Naive thymus-derived CD4-positive, alpha-beta T cell (primary cell): Measurements from ENCODE around the gene LRRC4C. TPM values are rescaled to one million over a fixed set of nuclear protein-coding genes. Genes with fewer than 3 reads are reported as not detected.

Source experiments
- ATAC-seq: fragments of 150-1000 bp; cut with Tn5 transposase; 2 replicates; pipeline ENCODE4 v1.10.0; 2021; ENCODE audit warnings: mild to moderate bottlenecking, moderate library complexity
- CTCF ChIA-PET: fragments of 350-600 bp; sonication (Branson Sonifier 250); formaldehyde crosslinking; loops from one replicate; lab custom pipeline; 2021; ENCODE audit warnings: antibody characterized with exemption; lab: Charles Lee
- POLR2A ChIA-PET: fragments of 350-600 bp; sonication (Branson Sonifier 250); formaldehyde crosslinking; loops from one replicate; lab custom pipeline; 2021; ENCODE audit warnings: antibody characterized with exemption, inconsistent platforms; lab: Charles Lee
- DNase-seq, 9 donors: peaks; one replicate each; pipeline versions ENCODE4 v3.0.0 to v3.0.0-alpha.2; 2020 to 2022; ENCODE audit warnings: mixed read lengths in 1 of 9
- H3K27ac ChIP-seq: one replicate; pipeline ENCODE4 v1.7.0; 2013; ENCODE audit warnings: mild to moderate bottlenecking, low read depth, low read length, moderate library complexity
- H3K27me3 ChIP-seq, 2 donors: one replicate each; pipeline ENCODE4 v1.7.0; 2013; ENCODE audit warnings: low read length in 2 of 2, mild to moderate bottlenecking in 2 of 2, moderate library complexity in 2 of 2; ENCODE audit not compliant: control insufficient read depth in 2 of 2, insufficient read depth in 2 of 2
- H3K36me3 ChIP-seq, 3 experiments: 1 replicate in 2 of 3; 2 replicates in 1 of 3; pipeline ENCODE4 v1.7.0; 2013; ENCODE audit warnings: low read length in 3 of 3, mild to moderate bottlenecking in 3 of 3, moderate library complexity in 1 of 3; ENCODE audit not compliant: insufficient read depth in 3 of 3, control insufficient read depth in 2 of 3
- H3K4me1 ChIP-seq, 2 donors: one replicate each; pipeline ENCODE4 v1.7.0; 2013; ENCODE audit warnings: low read length in 2 of 2, mild to moderate bottlenecking in 2 of 2, moderate library complexity in 1 of 2; ENCODE audit not compliant: control insufficient read depth in 2 of 2, insufficient read depth in 2 of 2
- H3K4me3 ChIP-seq: 2 replicates; pipeline ENCODE4 v1.7.0; 2013; ENCODE audit warnings: mild to moderate bottlenecking, low read length
- H3K9me3 ChIP-seq, 3 experiments: 1 replicate in 2 of 3; 2 replicates in 1 of 3; pipeline ENCODE4 v1.7.0; 2013; ENCODE audit warnings: low read length in 3 of 3; ENCODE audit not compliant: control insufficient read depth in 2 of 3
- H3K27ac Mint-ChIP-seq, 9 donors: one replicate each; pipeline ENCODE4 v1.8.0; 2020 to 2022; ENCODE audit warnings: mixed read lengths in 9 of 9, mild to moderate bottlenecking in 8 of 9, moderate library complexity in 5 of 9, inconsistent platforms in 2 of 9
- H3K27me3 Mint-ChIP-seq, 5 donors: one replicate each; pipeline ENCODE4 v1.8.0; 2021 to 2022; ENCODE audit warnings: mixed read lengths in 5 of 5, mild to moderate bottlenecking in 1 of 5
- H3K36me3 Mint-ChIP-seq, 5 donors: one replicate each; pipeline ENCODE4 v1.8.0; 2020 to 2022; ENCODE audit warnings: mixed read lengths in 5 of 5, mild to moderate bottlenecking in 3 of 5, inconsistent platforms in 1 of 5
- H3K4me1 Mint-ChIP-seq, 7 donors: one replicate each; pipeline ENCODE4 v1.8.0; 2020 to 2022; ENCODE audit warnings: mixed read lengths in 7 of 7, mild to moderate bottlenecking in 3 of 7, inconsistent platforms in 1 of 7
- H3K4me3 Mint-ChIP-seq, 10 donors: one replicate each; pipeline ENCODE4 v1.8.0; 2020 to 2022; ENCODE audit warnings: mild to moderate bottlenecking in 10 of 10, mixed read lengths in 10 of 10, moderate library complexity in 6 of 10, inconsistent platforms in 2 of 10
- H3K9me3 Mint-ChIP-seq, 11 donors: one replicate each; pipeline ENCODE4 v1.8.0; 2020 to 2022; ENCODE audit warnings: mixed read lengths in 11 of 11, mild to moderate bottlenecking in 4 of 11, inconsistent platforms in 1 of 11, moderate library complexity in 1 of 11
- intact Hi-C, 2 donors: fragments of 100-400 bp; cut with micrococcal nuclease; formaldehyde crosslinking; loops; one replicate each; pipeline ENCODE4 v1.15.1; 2023
- polyA plus RNA-seq, 2 donors: library from polyadenylated mRNA; unstranded; fragments of 300-500 nt; fragmentation: Illumina TruSeq; gene quantifications; one replicate each; pipeline ENCODE4 v1.2.3, GENCODE V29; 2021
- total RNA-seq, 6 experiments: library from RNA in 5 of 6; stranded (reverse) in 5 of 6; gene quantifications; 1 replicate in 5 of 6; 2 replicates in 1 of 6; pipeline ENCODE4 v1.2.3 and lab custom pipeline; 2021 to 2026

The LRRC4C gene
- total and polyA plus RNA-seq, 7 experiments from 2014 or later, result not detected

GRCh38 chr11:41404109-41404508, 55.3 kb downstream of the LRRC4C start:
- no peak for ATAC-seq
- H3K36me3 Mint-ChIP-seq, result peaks cover 0 to 4% (median 0%) of the 10 kb centered on the region in 5 donors
- CTCF ChIA-PET, result no interaction called here
- H3K4me1 Mint-ChIP-seq, result no peaks in the 10 kb centered on the region
- intact Hi-C loops, result no loop called here
- Histone ChIP-seq H3K4me3 (no peak overlapping the region), H3K9me3 (no peaks in the 10 kb centered on the region), H3K36me3 (no peaks in the 10 kb centered on the region), H3K4me1 (no peaks in the 10 kb centered on the region), H3K27ac (no peak overlapping the region), H3K27me3 (no peaks in the 10 kb centered on the region)
- POLR2A ChIA-PET, result no interaction called here
- H3K4me3 Mint-ChIP-seq, result no peak overlapping the region
- DNase-seq, result no peak
- peaks cover 0 to 26% (median 8%) of the 10 kb centered on the region in 11 donors for H3K9me3 Mint-ChIP-seq
- H3K27ac Mint-ChIP-seq, result no peak overlapping the region
- H3K27me3 Mint-ChIP-seq, result no peaks in the 10 kb centered on the region

- ChIA-PET CTCF (no interaction called here), POLR2A (no interaction called here)
- H3K9me3 ChIP-seq, result no peaks in the 10 kb centered on the region
- Mint-ChIP-seq H3K9me3 (peaks cover 0 to 26% (median 8%) of the 10 kb centered on the region in 11 donors), H3K27ac (no peak overlapping the region), H3K27me3 (no peaks in the 10 kb centered on the region), H3K4me1 (no peaks in the 10 kb centered on the region), H3K4me3 (no peak overlapping the region), H3K36me3 (peaks cover 0 to 4% (median 0%) of the 10 kb centered on the region in 5 donors)
- DNase-seq (no peak), ATAC-seq (no peak)
- intact Hi-C loops, result no loop called here
- H3K36me3 ChIP-seq, result no peaks in the 10 kb centered on the region
- no peak overlapping the region for H3K4me3 ChIP-seq
- no peak overlapping the region for H3K27ac ChIP-seq
- H3K4me1 ChIP-seq, result no peaks in the 10 kb centered on the region
- H3K27me3 ChIP-seq, result no peaks in the 10 kb centered on the region
Observed at GRCh38 chr11:41403458-41403857, 56.0 kb downstream of the LRRC4C start.

GRCh38 chr11:41400819-41401382, 58.6 kb downstream of the LRRC4C start:
- Mint-ChIP-seq H3K9me3 (peaks cover 2 to 26% (median 5%) of the 10 kb centered on the region in 11 donors), H3K27me3 (no peaks in the 10 kb centered on the region), H3K4me1 (no peaks in the 10 kb centered on the region), H3K36me3 (peaks cover 0 to 4% (median 0%) of the 10 kb centered on the region in 5 donors), H3K27ac (no peak overlapping the region), H3K4me3 (no peak overlapping the region)
- ATAC-seq, result no peak
- Histone ChIP-seq H3K4me1 (no peaks in the 10 kb centered on the region), H3K4me3 (no peak overlapping the region), H3K9me3 (peaks cover 0 to 4% (median 0%) of the 10 kb centered on the region in 3 experiments), H3K27ac (no peak overlapping the region), H3K36me3 (no peaks in the 10 kb centered on the region), H3K27me3 (no peaks in the 10 kb centered on the region)
- intact Hi-C loops, result no loop called here
- DNase-seq, result no peak
- ChIA-PET POLR2A (no interaction called here), CTCF (no interaction called here)

DNA sequence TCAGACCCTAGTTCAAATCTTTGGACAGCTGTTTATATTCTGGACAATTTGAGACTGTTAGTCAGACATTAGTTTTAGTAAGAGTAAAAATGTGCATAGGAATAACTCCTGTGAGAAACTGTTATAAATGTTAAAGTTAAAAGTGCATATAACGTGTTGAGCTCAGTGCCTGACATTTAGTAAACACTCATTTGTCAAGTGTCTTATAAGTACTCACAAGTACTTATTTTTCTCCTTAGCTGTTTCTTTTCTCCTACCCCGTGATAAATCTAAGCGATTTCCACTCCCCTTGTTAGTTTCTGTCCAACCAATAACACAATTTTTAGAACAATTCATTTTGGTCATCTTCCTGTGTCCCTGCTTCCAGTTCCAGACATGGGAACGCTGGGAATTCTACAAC, 59.3 kb downstream of the LRRC4C start:
- intact Hi-C loops, result no loop called here
- Mint-ChIP-seq H3K4me3 (no peak overlapping the region), H3K36me3 (peaks cover 0 to 4% (median 0%) of the 10 kb centered on the region in 5 donors), H3K9me3 (peaks cover 2 to 26% (median 6%) of the 10 kb centered on the region in 11 donors), H3K4me1 (no peaks in the 10 kb centered on the region), H3K27ac (no peak overlapping the region), H3K27me3 (no peaks in the 10 kb centered on the region)
- ChIA-PET CTCF (no interaction called here), POLR2A (no interaction called here)
- H3K27me3 ChIP-seq, result no peaks in the 10 kb centered on the region
- no peak for ATAC-seq
- no peaks in the 10 kb centered on the region for H3K4me1 ChIP-seq
- no peak for DNase-seq
- H3K36me3 ChIP-seq, result no peaks in the 10 kb centered on the region
- H3K9me3 ChIP-seq, result peaks cover 0 to 4% (median 0%) of the 10 kb centered on the region in 3 experiments
- H3K27ac ChIP-seq, result no peak overlapping the region
- H3K4me3 ChIP-seq, result no peak overlapping the region

DNA sequence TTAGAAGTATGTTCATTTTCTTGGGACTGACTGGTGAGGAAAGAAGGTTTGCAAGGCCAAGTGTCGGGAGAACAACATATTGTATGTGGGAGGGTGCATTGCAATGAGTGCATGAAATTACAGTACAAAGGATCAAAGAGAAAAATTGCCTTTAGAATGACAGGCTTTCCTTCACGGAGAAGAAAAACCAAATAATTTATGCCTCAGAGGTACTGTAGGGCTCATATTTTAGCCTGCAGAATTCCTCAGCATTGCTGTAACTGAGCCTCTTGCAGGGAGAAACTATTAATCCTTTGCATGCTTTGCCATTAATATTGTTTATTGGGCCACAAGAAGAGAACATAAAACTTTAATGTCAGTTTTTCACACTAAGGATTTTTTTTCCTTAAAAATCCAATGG, 60.1 kb downstream of the LRRC4C start:
- no peak for ATAC-seq
- peaks cover 0 to 4% (median 0%) of the 10 kb centered on the region in 5 donors for H3K36me3 Mint-ChIP-seq
- no peaks in the 10 kb centered on the region for H3K27me3 ChIP-seq
- H3K4me3 Mint-ChIP-seq, result no peak overlapping the region
- intact Hi-C loops, result no loop called here
- peaks cover 2 to 26% (median 6%) of the 10 kb centered on the region in 11 donors for H3K9me3 Mint-ChIP-seq
- H3K4me1 Mint-ChIP-seq, result no peaks in the 10 kb centered on the region
- no peaks in the 10 kb centered on the region for H3K4me1 ChIP-seq
- no peak overlapping the region for H3K27ac ChIP-seq
- POLR2A ChIA-PET, result no interaction called here
- H3K27ac Mint-ChIP-seq, result no peak overlapping the region
- H3K36me3 ChIP-seq, result no peaks in the 10 kb centered on the region
- H3K27me3 Mint-ChIP-seq, result no peaks in the 10 kb centered on the region
- CTCF ChIA-PET, result no interaction called here
- DNase-seq, result no peak
- no peak overlapping the region for H3K4me3 ChIP-seq
- peaks cover 0 to 4% (median 0%) of the 10 kb centered on the region in 3 experiments for H3K9me3 ChIP-seq

GRCh38 chr11:41398175-41398574, 61.3 kb downstream of the LRRC4C start:
- Mint-ChIP-seq H3K4me1 (no peaks in the 10 kb centered on the region), H3K27me3 (no peaks in the 10 kb centered on the region), H3K9me3 (peaks cover 0 to 20% (median 6%) of the 10 kb centered on the region in 11 donors), H3K36me3 (no peaks in the 10 kb centered on the region), H3K27ac (no peak overlapping the region), H3K4me3 (no peak overlapping the region)
- no peak for DNase-seq
- ChIA-PET CTCF (no interaction called here), POLR2A (no interaction called here)
- ATAC-seq, result no peak
- peaks cover 0 to 4% (median 0%) of the 10 kb centered on the region in 3 experiments for H3K9me3 ChIP-seq
- no peaks in the 10 kb centered on the region for H3K4me1 ChIP-seq
- H3K36me3 ChIP-seq, result no peaks in the 10 kb centered on the region
- intact Hi-C loops, result no loop called here
- H3K4me3 ChIP-seq, result no peak overlapping the region
- no peak overlapping the region for H3K27ac ChIP-seq
- no peaks in the 10 kb centered on the region for H3K27me3 ChIP-seq

GRCh38 chr11:41394521-41395195, 64.8 kb downstream of the LRRC4C start:
- Histone ChIP-seq H3K36me3 (no peaks in the 10 kb centered on the region), H3K4me1 (no peaks in the 10 kb centered on the region), H3K27me3 (no peaks in the 10 kb centered on the region), H3K9me3 (peaks cover 0 to 4% (median 0%) of the 10 kb centered on the region in 3 experiments), H3K27ac (no peak overlapping the region), H3K4me3 (no peak overlapping the region)
- ATAC-seq (no peak), DNase-seq (no peak)
- Mint-ChIP-seq H3K4me1 (no peaks in the 10 kb centered on the region), H3K27ac (no peak overlapping the region), H3K9me3 (peaks cover 0 to 32% (median 7%) of the 10 kb centered on the region in 11 donors), H3K27me3 (no peaks in the 10 kb centered on the region), H3K36me3 (no peaks in the 10 kb centered on the region), H3K4me3 (no peak overlapping the region)
- intact Hi-C loops, result no loop called here
- ChIA-PET POLR2A (no interaction called here), CTCF (no interaction called here)
